IPS-NIHi7 (cell line): ENCODE data around the gene VPS39.

Experiments used
- DNase-seq: peaks from one replicate; pipeline ENCODE4 v3.0.0; 2012; ENCODE audit warnings: mixed read lengths; ENCODE audit errors: extremely low spot score

VPS39 gene

GRCh38 chr15:42198516-42198915 is 9.6 kb downstream of the VPS39 start:
- DNase-seq, result no peak

DNA sequence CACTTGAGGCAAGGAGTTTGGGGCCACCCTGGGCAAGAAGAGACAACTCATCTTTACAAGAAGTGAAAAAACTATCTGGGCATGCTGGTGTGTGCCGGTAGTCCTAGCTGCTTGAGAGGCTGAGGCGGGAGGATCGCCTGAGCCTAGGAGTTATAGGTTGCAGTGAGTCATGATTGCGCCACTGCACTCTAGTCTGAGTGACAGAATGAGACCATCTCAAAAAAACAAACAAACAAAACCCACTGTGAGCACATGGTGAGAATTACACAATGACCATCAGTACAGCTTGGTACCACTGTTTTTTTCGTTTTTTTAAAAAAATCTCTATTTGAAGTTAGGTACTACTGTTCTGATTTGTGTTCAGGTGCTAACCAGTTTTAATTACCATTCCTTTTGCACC is 13.6 kb downstream of the VPS39 start:
- no peak for DNase-seq

DNA sequence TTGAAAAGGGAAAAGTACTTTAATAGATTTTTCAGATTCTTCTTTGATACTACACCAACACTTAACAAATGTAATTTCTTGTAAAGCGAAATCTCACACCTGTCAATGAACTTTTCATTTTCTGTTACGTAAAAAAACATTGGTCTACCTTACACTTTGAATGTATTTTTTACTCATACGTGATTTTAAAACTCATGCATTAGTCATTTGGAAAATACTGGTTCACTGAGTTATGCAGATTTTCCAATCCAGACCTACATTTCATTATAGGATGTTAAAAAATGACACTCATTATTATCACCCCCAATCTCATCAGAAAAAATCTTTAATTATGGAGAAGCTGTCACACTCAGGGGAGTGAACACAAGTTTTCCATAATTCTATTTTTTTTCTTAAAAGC is 14.7 kb downstream of the VPS39 start:
- no peak for DNase-seq

DNA sequence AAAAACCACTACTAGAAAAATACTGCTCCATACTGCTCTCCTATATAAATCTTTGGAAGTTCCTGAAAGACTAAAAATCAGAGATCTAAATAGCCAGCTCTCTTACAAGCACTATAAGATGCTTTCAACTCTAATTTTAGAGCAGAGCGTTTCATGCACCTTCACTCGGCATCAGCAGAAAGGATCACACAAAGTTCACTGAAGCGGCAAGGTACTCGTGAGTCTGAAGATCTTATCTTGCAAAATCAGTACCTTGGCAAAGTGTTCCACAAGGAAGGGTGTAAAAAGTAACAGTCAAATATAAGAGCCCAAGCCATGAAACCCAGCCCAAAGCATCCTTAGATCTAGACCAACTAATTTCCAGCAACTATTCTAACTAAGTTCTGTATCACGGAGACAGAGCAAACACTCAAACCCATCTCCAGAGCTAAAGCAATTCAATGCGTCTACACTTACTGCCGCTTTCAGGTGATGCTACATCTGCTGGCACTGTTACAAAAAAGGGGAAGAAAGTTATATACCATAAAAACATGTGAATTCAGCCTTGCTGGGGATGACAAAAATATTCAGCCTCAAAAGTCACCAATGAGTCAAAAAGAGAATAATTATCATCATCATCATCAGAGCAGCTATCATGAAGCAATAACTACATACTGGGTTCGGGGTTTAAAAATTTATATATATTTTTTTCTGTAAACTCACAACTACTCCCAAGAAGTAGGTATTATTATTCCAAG is 16.3 kb downstream of the VPS39 start:
- no peak for DNase-seq

DNA sequence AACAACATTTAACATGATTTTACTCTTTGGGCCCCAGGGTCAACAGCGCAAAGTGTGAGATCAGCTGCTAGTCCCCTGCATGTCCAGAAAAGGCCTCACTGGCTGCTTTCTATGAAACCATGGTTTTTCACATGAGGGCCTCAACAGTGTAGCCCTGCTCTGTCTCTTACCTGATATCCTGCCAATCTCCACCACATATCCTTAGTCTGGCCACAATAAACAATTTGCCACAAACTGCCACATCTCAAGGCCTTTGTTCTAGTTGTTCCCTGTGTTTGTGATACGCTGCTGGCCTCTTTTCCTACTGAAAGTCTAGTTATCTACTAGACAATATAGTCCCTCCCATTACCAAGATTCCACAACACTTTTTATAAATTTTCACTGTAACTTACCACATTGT is 17.7 kb downstream of the VPS39 start:
- no peak for DNase-seq

GRCh38 chr15:42185801-42186200 is 22.3 kb downstream of the VPS39 start:
- no peak for DNase-seq

GRCh38 chr15:42184736-42185135 is 23.4 kb downstream of the VPS39 start:
- no peak for DNase-seq

DNA sequence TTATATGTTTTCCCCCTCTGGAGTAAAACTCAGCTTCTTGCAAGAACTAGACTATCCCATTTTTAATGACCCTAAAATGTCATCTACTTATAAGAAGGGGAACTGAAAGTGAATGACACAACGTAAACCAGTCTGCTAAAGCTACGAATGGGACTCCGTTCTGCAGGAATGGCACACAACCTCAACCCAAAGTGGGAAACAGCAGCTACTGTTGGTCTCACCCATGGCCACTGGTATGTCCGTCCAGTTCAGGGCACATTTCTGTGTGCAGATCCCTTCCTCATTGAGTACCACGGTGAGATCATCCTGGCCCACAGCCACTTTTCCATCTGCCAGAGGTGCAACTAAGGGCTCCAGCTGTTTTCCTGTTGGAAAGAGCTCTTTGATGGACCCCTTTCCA is 23.8 kb downstream of the VPS39 start:
- DNase-seq, result no peak

DNA sequence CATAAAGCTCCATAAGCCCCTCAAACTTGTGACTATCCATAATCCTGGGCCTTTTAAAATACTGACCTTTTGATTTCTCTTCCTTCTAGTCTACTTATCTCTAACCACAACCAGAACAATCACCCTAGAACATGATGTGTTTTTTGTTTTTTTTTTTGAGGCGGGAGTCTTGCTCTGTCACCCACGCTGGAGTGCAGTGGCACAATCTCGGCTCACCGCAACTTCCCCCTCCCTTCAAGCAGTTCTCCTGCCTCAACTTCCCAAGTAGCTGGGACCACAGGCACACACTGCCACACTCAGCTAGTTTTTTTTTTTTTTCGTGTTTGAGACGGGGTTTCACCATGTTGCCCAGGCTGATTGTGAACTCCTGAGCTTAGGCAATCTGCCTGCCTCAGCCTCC is 25.1 kb downstream of the VPS39 start:
- DNase-seq, result no peak

GRCh38 chr15:42182328-42182886 is 25.7 kb downstream of the VPS39 start:
- DNase-seq, result no peak

DNA sequence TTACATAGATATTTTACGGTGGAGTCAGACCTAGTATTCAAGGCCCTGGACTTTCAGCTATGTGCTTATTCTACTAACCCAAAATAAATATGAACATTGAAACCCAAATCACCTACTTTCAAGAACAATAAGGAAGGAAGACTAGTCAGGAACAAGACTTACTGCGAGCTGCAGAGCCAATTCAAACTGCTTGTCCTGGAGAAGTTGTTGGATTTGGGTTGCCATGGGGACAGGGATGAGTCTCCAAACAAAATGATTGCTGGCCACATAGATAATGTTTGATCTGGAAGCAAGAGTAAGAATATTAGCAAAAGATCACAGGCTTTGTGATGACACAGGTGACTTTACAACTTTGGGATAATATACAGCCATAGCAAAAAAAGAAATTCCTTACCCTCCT is 30.0 kb downstream of the VPS39 start:
- DNase-seq, result no peak

DNA sequence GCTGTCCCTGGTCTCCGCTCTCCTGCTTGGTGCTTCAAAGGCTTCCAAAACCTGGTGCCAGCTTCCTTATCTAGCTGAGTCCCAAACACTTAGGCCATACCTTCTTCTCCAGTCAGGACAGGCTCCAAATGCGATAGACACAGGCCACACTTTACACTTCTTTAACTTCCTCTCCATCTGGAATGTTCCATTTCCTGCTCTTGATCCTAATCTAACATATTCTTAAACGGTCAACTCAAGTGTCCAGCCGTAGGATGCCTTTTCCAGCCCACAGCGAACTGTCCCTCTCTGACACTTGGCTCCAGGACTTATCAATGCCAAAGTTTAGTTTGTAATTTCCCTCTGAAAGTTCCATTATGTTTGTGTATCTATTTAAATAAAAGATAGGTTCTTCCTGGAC is 32.4 kb downstream of the VPS39 start:
- DNase-seq, result no peak

DNA sequence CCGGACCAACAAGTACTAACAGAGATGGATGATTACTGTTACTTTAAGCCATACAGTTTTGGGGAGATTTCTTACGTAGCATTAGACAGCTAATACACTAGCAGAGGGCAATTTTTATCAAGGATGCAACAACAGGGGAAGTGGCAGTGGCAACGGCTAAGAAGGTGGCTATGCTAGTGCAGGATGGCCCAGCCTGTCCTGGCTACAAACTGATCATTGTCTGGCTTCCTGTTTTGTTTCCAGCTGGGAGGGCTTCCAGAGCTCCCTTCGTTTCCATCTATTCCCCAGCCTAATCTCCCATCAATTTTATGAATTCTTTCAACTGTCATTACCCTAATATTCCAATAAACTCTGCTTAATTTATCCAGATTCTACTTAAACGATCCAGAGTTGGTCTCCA is 35.6 kb downstream of the VPS39 start:
- DNase-seq, result no peak

DNA sequence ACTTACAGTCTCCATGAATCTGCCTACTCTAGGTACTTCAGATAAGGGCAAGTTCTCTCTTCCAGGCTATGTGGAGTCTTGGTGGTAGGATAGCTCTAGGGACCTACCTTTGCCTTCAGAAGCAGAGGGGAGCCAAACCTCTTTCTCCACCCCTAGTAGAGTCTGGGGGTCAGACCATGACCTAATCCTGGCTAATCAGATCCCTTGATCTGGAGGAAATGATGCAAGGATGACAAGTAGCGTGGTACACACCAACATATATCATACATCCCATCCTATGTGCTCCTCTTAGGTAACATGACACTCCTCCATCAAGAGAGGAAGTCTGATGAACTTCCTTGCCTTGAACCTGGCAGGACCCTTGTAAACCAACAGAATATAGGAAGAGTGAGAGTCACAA is 36.3 kb downstream of the VPS39 start:
- DNase-seq, result no peak

DNA sequence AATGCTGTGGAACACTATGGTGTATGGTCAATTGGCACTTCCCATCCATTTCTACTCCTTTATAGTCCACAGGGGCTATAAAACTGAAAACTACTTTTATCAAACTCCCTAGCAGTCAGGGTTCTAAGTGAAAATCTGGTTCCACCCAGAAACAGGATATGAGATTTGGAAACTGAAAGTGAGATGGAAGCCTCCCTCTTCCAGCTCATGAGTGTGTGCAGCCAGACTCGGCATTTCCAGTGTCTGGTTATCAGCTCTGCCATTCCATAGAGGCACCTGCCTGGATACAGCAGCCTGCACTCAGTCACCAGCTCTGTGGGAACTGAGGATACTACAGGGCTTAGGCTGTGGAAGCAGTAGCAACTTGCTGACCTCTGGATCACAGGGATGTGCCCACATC is 37.0 kb downstream of the VPS39 start:
- DNase-seq, result no peak

- DNase-seq, result no peak
Measured at GRCh38 chr15:42166225-42166940, 41.7 kb downstream of the VPS39 start.

DNA sequence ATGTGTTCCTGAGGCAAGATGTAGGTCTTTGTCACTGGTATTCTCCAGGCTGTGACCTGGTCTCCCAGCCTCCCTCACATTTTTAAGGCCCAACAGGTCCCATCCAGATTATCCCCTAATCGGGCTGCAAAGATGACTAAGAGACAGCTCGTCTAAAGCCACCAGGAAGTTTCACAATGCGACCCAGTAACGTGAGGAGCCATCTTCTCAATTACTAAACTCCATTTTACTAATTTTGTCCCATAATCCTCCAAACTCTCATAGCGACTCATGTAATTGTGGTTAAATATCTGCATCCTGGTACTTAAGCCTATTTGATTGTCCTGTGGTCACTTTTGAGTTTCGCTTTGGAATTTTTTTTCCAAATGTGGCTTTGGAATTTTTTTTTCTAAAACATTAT is 43.0 kb downstream of the VPS39 start:
- DNase-seq, result no peak

DNA sequence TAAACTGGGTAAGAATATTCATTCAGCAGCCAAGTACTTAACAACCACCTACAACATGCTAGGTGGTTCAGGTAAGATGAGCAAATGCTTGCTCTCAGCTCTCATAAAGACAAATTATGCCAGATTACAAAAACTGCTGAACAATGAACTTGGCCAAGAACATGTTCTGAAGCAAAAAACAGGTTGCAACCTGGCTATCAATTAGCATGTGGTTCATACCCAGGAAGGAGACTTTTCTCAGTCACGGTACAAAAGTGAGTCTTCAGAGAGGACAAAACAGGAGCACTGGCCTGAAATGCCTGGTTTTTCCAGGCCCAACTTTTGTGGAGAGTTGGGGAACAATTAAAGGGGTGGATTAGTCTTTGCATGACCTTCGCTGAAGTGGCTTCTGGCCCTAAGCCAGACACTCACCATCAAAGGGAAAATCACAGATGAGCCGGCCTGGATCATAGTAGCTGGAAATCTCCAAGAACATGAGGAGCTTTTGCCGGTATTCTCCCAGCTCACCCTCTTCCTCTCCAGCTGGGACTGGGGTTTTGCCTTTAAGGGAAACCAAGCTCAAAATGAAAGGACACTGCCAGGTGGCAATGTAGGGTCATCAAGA is 44.1 kb downstream of the VPS39 start:
- DNase-seq, result no peak

GRCh38 chr15:42163291-42163690 is 44.8 kb downstream of the VPS39 start:
- no peak for DNase-seq

DNA sequence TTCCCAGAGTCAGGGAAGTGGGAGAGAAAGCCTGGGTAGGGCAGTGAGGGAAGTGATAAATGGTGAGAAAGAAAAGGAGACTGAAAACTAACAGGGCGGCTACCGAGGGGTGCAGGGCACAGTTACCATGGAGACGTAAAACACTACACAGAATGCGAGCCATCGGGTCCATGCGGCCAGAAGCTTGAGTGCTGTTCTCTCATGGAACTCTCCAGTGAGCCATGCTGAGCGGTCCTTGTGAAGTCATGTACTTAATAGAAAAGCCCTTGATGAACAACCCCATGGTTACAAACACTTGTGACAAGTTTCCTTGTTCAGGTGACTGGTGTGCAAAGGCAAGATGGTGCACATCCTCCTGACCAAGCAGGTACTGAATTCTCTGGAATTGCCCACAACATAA is 48.0 kb downstream of the VPS39 start:
- DNase-seq, result no peak

GRCh38 chr15:42159381-42160015 is 48.6 kb downstream of the VPS39 start:
- no peak for DNase-seq

DNA sequence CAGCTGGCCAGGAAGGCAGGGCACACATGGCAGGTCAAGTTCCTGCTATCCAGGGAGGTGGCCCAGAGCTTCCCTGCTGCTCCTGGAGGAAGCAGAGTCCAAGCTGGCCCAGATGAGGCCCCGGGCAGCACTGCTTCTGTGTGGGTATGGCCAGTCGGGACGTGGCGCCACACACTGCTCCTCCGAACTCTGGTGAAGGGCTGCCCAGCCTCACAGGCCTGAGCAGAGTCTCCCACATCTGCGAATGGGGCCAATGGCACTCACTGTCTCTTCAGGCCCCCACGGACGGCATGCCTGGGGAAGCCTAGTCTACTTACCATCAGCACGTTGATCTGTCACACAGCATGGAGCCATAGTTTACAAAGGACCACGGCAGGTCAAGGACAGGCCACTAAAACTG is 49.2 kb downstream of the VPS39 start:
- no peak for DNase-seq
